Measurements from ENCODE around the gene ZBTB34. TPM values are rescaled to one million over a fixed set of nuclear protein-coding genes. Genes with fewer than 3 reads are reported as not detected.

ZBTB34 gene
- total and polyA plus RNA-seq, 12 donors = 1.6 to 6.5 (median 5.1) TPM

- Histone ChIP-seq H3K27ac (no peak overlapping the region), H3K4me3 (no peak overlapping the region), H3K27me3 (no peaks in the 10 kb centered on the region), H3K4me1 (peaks cover 0 to 75% (median 42%) of the 10 kb centered on the region in 9 donors), H3K36me3 (peaks cover 0 to 60% (median 21%) of the 10 kb centered on the region in 9 donors), H3K9me3 (no peaks in the 10 kb centered on the region)
- ATAC-seq = peak in 4 of 8 donors; percentile 4 to 39 (median 8)
- 52 to 63% methylated on average over 6 to 7 of the region's 7 CpGs for WGBS, 2 donors
- no peak for TF ChIP-seq CTCF (IDR thresholded peaks at IDR 0.05)
- intact Hi-C loops (cut with DNase I) = no loop called here
- DNase-seq = no peak
Observed at GRCh38 chr9:126838055-126838811, 22.2 kb upstream of the ZBTB34 start.

GRCh38 chr9:126838895-126839294 lies 21.5 kb upstream of the ZBTB34 start:
- Histone ChIP-seq H3K4me1 (peaks cover 0 to 75% (median 40%) of the 10 kb centered on the region in 9 donors), H3K36me3 (peaks cover 0 to 53% (median 15%) of the 10 kb centered on the region in 9 donors), H3K9me3 (no peaks in the 10 kb centered on the region), H3K4me3 (no peak overlapping the region), H3K27ac (no peak overlapping the region), H3K27me3 (no peaks in the 10 kb centered on the region)
- 95% methylated on average over 12 of the region's 12 CpGs for WGBS, 2 donors
- intact Hi-C loops (cut with DNase I) = no loop called here
- no peak for DNase-seq
- peak in 1 of 8 donors; percentile 11 for ATAC-seq
- TF ChIP-seq CTCF (IDR thresholded peaks at IDR 0.05) = no peak

GRCh38 chr9:126839301-126839700 lies 21.1 kb upstream of the ZBTB34 start:
- intact Hi-C loops (cut with DNase I) = no loop called here
- H3K27ac ChIP-seq = no peak overlapping the region
- DNase-seq = no peak
- no peaks in the 10 kb centered on the region for H3K9me3 ChIP-seq
- peaks cover 0 to 75% (median 40%) of the 10 kb centered on the region in 9 donors for H3K4me1 ChIP-seq
- WGBS, 2 donors = 92 to 95% methylated on average over 8 of the region's 8 CpGs
- H3K27me3 ChIP-seq = no peaks in the 10 kb centered on the region
- no peak overlapping the region for H3K4me3 ChIP-seq
- ATAC-seq = peak in 1 of 8 donors; percentile 17
- TF ChIP-seq CTCF (IDR thresholded peaks at IDR 0.05) = no peak
- peaks cover 0 to 49% (median 11%) of the 10 kb centered on the region in 9 donors for H3K36me3 ChIP-seq

- Histone ChIP-seq H3K4me1 (peaks cover 0 to 50% (median 21%) of the 10 kb centered on the region in 9 donors), H3K4me3 (no peak overlapping the region), H3K27ac (no peak overlapping the region), H3K27me3 (no peaks in the 10 kb centered on the region), H3K9me3 (no peaks in the 10 kb centered on the region), H3K36me3 (peaks cover 0 to 24% (median 11%) of the 10 kb centered on the region in 9 donors)
- TF ChIP-seq CTCF (IDR thresholded peaks at IDR 0.05) = no peak
- ATAC-seq (no peak), DNase-seq (no peak)
- intact Hi-C loops (cut with DNase I) = no loop called here
- WGBS, 2 donors = 87 to 91% methylated on average over 13 of the region's 13 CpGs
Observed at GRCh38 chr9:126842220-126842842, 18.1 kb upstream of the ZBTB34 start.
